Measurements from ENCODE around the gene TLE2. TPM values are rescaled to one million over a fixed set of nuclear protein-coding genes. Genes with fewer than 3 reads are reported as not detected.

Gene TLE2
- total RNA-seq, 3 donors from 2014 or later (not counting 1 experiment from before 2014, with no cell fraction given) = 6.1 to 8.8 (median 8.2) TPM

- H3K27me3 Mint-ChIP-seq (ENCODE audit: low read depth in 2 of 2) = peaks cover 1 to 14% of the 10 kb centered on the region in 2 donors
- no peak overlapping the region for H3K4me3 ChIP-seq (ENCODE audit: low read length)
- no peaks in the 10 kb centered on the region for H3K36me3 ChIP-seq (ENCODE audit: control insufficient read depth, insufficient read depth, low read length)
- no peak for DNase-seq
- no peak for ATAC-seq
- no peaks in the 10 kb centered on the region for H3K36me3 Mint-ChIP-seq
- peaks cover 5% of the 10 kb centered on the region for H3K4me1 ChIP-seq (ENCODE audit: control insufficient read depth, insufficient read depth, low read length)
- WGBS (ENCODE audit: insufficient coverage) = 50% methylated on average over 20 of the region's 20 CpGs
- no peak overlapping the region for H3K27ac ChIP-seq (ENCODE audit: low read length)
- no peaks in the 10 kb centered on the region for H3K9me3 Mint-ChIP-seq
- H3K27me3 ChIP-seq (ENCODE audit: control insufficient read depth, insufficient read depth, low read length) = peaks cover 3% of the 10 kb centered on the region
- H3K4me1 Mint-ChIP-seq = peaks cover 0 to 5% of the 10 kb centered on the region in 2 donors
- intact Hi-C loops (cut with micrococcal nuclease) = no loop called here
- H3K4me3 Mint-ChIP-seq = no peak overlapping the region
- H3K9me3 ChIP-seq (ENCODE audit: control insufficient read depth, insufficient read depth, low read length) = no peaks in the 10 kb centered on the region
- no peak overlapping the region for H3K27ac Mint-ChIP-seq
- no peak for TF ChIP-seq CTCF (IDR thresholded peaks at IDR 0.05)
Measured at GRCh38 chr19:2986951-2987524, 42.0 kb downstream of the TLE2 start.

GRCh38 chr19:2984215-2984528 lies 44.9 kb downstream of the TLE2 start:
- intact Hi-C loops (cut with micrococcal nuclease) = no loop called here
- Histone ChIP-seq H3K4me3 (ENCODE audit: low read length) (no peak overlapping the region), H3K36me3 (ENCODE audit: control insufficient read depth, insufficient read depth, low read length) (no peaks in the 10 kb centered on the region), H3K9me3 (ENCODE audit: control insufficient read depth, insufficient read depth, low read length) (no peaks in the 10 kb centered on the region), H3K4me1 (ENCODE audit: control insufficient read depth, insufficient read depth, low read length) (peaks cover 5% of the 10 kb centered on the region), H3K27ac (ENCODE audit: low read length) (no peak overlapping the region), H3K27me3 (ENCODE audit: control insufficient read depth, insufficient read depth, low read length) (peaks cover 3% of the 10 kb centered on the region)
- DNase-seq (no peak), ATAC-seq (no peak)
- Mint-ChIP-seq H3K9me3 (no peaks in the 10 kb centered on the region), H3K27me3 (ENCODE audit: low read depth in 2 of 2) (peaks cover 8 to 20% of the 10 kb centered on the region in 2 donors), H3K36me3 (no peaks in the 10 kb centered on the region), H3K27ac (no peak overlapping the region), H3K4me1 (peaks cover 0 to 5% of the 10 kb centered on the region in 2 donors), H3K4me3 (no peak overlapping the region)
- TF ChIP-seq CTCF (IDR thresholded peaks at IDR 0.05) = no peak
- 4% methylated on average over 14 of the region's 14 CpGs for WGBS (ENCODE audit: insufficient coverage)

GRCh38 chr19:2983351-2984214 lies 45.5 kb downstream of the TLE2 start:
- H3K27ac ChIP-seq (ENCODE audit: low read length) = no peak overlapping the region
- ATAC-seq = no peak

More at GRCh38 chr19:2983351-2984214, 45.5 kb downstream of the TLE2 start:
- Histone ChIP-seq H3K4me3 (ENCODE audit: low read length) (no peak overlapping the region), H3K9me3 (ENCODE audit: control insufficient read depth, insufficient read depth, low read length) (no peaks in the 10 kb centered on the region), H3K4me1 (ENCODE audit: control insufficient read depth, insufficient read depth, low read length) (peaks cover 5% of the 10 kb centered on the region), H3K27me3 (ENCODE audit: control insufficient read depth, insufficient read depth, low read length) (peaks cover 3% of the 10 kb centered on the region), H3K36me3 (ENCODE audit: control insufficient read depth, insufficient read depth, low read length) (no peaks in the 10 kb centered on the region)
- H3K9me3 Mint-ChIP-seq = no peaks in the 10 kb centered on the region
- 33% methylated on average over 24 of the region's 24 CpGs for WGBS (ENCODE audit: insufficient coverage)
- intact Hi-C loops (cut with micrococcal nuclease) = no loop called here
- peaks cover 8 to 20% of the 10 kb centered on the region in 2 donors for H3K27me3 Mint-ChIP-seq (ENCODE audit: low read depth in 2 of 2)
- H3K4me1 Mint-ChIP-seq = peaks cover 0 to 5% of the 10 kb centered on the region in 2 donors
- no peak overlapping the region for H3K4me3 Mint-ChIP-seq
- no peaks in the 10 kb centered on the region for H3K36me3 Mint-ChIP-seq
- TF ChIP-seq CTCF (IDR thresholded peaks at IDR 0.05) = no peak
- DNase-seq = no peak
- H3K27ac Mint-ChIP-seq = no peak overlapping the region
